Left ventricle myocardium inferior (tissue), 1 donor: Measurements from ENCODE around the gene ESRRB. TPM values are rescaled to one million over a fixed set of nuclear protein-coding genes. Genes with fewer than 3 reads are reported as not detected.

Experiments used
- DNase-seq: peaks from one replicate; pipeline ENCODE4 v3.0.0-alpha.2; 2020
- H3K27ac ChIP-seq: fragments of 200-600 bp; replicated peaks from 2 replicates; pipeline ENCODE4 v1.8.0; 2021
- H3K27me3 ChIP-seq: fragments of 200-600 bp; 2 replicates; pipeline ENCODE4 v1.8.0; 2021; ENCODE audit warnings: low read depth
- H3K36me3 ChIP-seq: fragments of 200-600 bp; 2 replicates; pipeline ENCODE4 v1.8.0; 2021
- H3K4me1 ChIP-seq: fragments of 200-600 bp; 2 replicates; pipeline ENCODE4 v1.8.0; 2021
- H3K4me3 ChIP-seq: fragments of 200-600 bp; 2 replicates; pipeline ENCODE4 v1.8.0; 2021; ENCODE audit warnings: mild to moderate bottlenecking, moderate library complexity
- H3K9me3 ChIP-seq: fragments of 200-600 bp; replicated peaks from 2 replicates; pipeline ENCODE4 v1.8.0; 2021
- CTCF ChIP-seq: fragments of 200-600 bp; IDR thresholded peaks from 2 replicates; pipeline ENCODE4 v1.8.0; 2021; ENCODE audit warnings: antibody characterized with exemption, mild to moderate bottlenecking, borderline replicate concordance
- intact Hi-C: fragments of 100-400 bp; cut with micrococcal nuclease; formaldehyde crosslinking; loops from one replicate; pipeline ENCODE4 v1.11.0; 2022
- total RNA-seq: library from RNA; stranded (reverse); fragmentation: NEBNext Ultra II Directional; extraction: Animal tissue kit (Norgen Biotek cat#: 25700); gene quantifications from one replicate; pipeline ENCODE4 v1.2.1, GENCODE V29; 2021
- donor health status: DM: no; HTN: yes; CAD: no; lungs with severe emphysema.

The ESRRB gene
- total RNA-seq, 1 donor from 2014 or later: 16.9 TPM

- intact Hi-C loops: no loop called here
Measured at GRCh38 chr14:76337635-76338545, 38.0 kb upstream of the ESRRB start.

GRCh38 chr14:76339728-76340615 is 36.0 kb upstream of the ESRRB start:
- Histone ChIP-seq H3K4me1 (no peaks in the 10 kb centered on the region), H3K4me3 (no peak overlapping the region), H3K27me3 (no peaks in the 10 kb centered on the region), H3K27ac (no peak overlapping the region), H3K9me3 (peaks cover 6% of the 10 kb centered on the region), H3K36me3 (no peaks in the 10 kb centered on the region)
- DNase-seq: no peak
- intact Hi-C loops: no loop called here
- TF ChIP-seq CTCF: no peak

More at GRCh38 chr14:76337635-76338545, 38.0 kb upstream of the ESRRB start:
- Histone ChIP-seq H3K27me3 (no peaks in the 10 kb centered on the region), H3K4me3 (no peak overlapping the region), H3K27ac (no peak overlapping the region), H3K9me3 (no peaks in the 10 kb centered on the region), H3K4me1 (no peaks in the 10 kb centered on the region), H3K36me3 (no peaks in the 10 kb centered on the region)
- DNase-seq: no peak
- TF ChIP-seq CTCF: no peak

- TF ChIP-seq CTCF: no peak
- DNase-seq: no peak
- intact Hi-C loops: no loop called here
- Histone ChIP-seq H3K4me1 (peaks cover 2% of the 10 kb centered on the region), H3K36me3 (no peaks in the 10 kb centered on the region), H3K27ac (no peak overlapping the region), H3K4me3 (no peak overlapping the region), H3K9me3 (peaks cover 6% of the 10 kb centered on the region), H3K27me3 (no peaks in the 10 kb centered on the region)
Measured at GRCh38 chr14:76343386-76343785, 32.6 kb upstream of the ESRRB start.

- no peak for TF ChIP-seq CTCF
- no peak for DNase-seq
- Histone ChIP-seq H3K4me1 (peaks cover 9% of the 10 kb centered on the region), H3K36me3 (no peaks in the 10 kb centered on the region), H3K27me3 (no peaks in the 10 kb centered on the region), H3K4me3 (no peak overlapping the region), H3K9me3 (peaks cover 6% of the 10 kb centered on the region), H3K27ac (no peak overlapping the region)
- intact Hi-C loops: no loop called here
Measured at GRCh38 chr14:76346391-76347160, 29.4 kb upstream of the ESRRB start.

- DNase-seq: peak; percentile 25
- no peaks in the 10 kb centered on the region for H3K36me3 ChIP-seq
- no peaks in the 10 kb centered on the region for H3K9me3 ChIP-seq
- no peak for TF ChIP-seq CTCF
- H3K4me3 ChIP-seq: no peak overlapping the region
- H3K4me1 ChIP-seq: peaks cover 18% of the 10 kb centered on the region
- intact Hi-C loops: no loop called here
- no peaks in the 10 kb centered on the region for H3K27me3 ChIP-seq
- H3K27ac ChIP-seq: no peak overlapping the region
Measured at GRCh38 chr14:76348898-76349297, 27.0 kb upstream of the ESRRB start.
